Measurements from ENCODE around the gene NLRP9. TPM values are rescaled to one million over a fixed set of nuclear protein-coding genes. Genes with fewer than 3 reads are reported as not detected.
"Not testable (repeated sequence)": the region's sequence is repeated elsewhere in the genome, so short reads cannot be mapped to it uniquely, and the experiment has no call there.

Gene NLRP9
- total and polyA plus RNA-seq, 2 of the 4 experiments (the other 2 are of a cell fraction) = not detected

DNA sequence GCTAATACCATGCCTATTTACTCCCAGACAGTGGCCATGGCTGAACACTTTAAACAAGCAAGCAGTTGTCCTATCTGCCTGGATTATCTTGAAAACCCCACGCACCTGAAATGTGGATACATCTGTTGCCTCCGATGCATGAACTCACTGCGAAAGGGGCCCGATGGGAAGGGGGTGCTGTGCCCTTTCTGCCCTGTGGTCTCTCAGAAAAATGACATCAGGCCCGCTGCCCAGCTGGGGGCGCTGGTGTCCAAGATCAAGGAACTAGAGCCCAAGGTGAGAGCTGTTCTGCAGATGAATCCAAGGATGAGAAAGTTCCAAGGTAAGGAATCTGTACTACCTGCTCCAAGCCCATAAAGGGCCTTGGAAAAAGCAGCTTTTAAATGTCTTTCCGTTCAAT is 39.3 kb upstream of the NLRP9 start:
- no peak overlapping the region for H4K91ac ChIP-seq (ENCODE audit: insufficient read depth, low read depth, low read length)
- TF ChIP-seq, protein P1, sequence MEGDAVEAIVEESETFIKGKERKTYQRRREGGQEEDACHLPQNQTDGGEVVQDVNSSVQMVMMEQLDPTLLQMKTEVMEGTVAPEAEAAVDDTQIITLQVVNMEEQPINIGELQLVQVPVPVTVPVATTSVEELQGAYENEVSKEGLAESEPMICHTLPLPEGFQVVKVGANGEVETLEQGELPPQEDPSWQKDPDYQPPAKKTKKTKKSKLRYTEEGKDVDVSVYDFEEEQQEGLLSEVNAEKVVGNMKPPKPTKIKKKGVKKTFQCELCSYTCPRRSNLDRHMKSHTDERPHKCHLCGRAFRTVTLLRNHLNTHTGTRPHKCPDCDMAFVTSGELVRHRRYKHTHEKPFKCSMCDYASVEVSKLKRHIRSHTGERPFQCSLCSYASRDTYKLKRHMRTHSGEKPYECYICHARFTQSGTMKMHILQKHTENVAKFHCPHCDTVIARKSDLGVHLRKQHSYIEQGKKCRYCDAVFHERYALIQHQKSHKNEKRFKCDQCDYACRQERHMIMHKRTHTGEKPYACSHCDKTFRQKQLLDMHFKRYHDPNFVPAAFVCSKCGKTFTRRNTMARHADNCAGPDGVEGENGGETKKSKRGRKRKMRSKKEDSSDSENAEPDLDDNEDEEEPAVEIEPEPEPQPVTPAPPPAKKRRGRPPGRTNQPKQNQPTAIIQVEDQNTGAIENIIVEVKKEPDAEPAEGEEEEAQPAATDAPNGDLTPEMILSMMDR (conservative IDR thresholded peaks at IDR 0.05; ENCODE audit: low read depth, low read length) = no peak
- TF ChIP-seq CHD1 (IDR thresholded peaks at IDR 0.05; ENCODE audit: low read depth, low read length) (no peak), RAD21 (IDR thresholded peaks at IDR 0.05; ENCODE audit: low read length) (no peak)
- H3K36me3 ChIP-seq (ENCODE audit: control insufficient read depth, insufficient read depth, low read length) = no peaks in the 10 kb centered on the region
- H3K4me2 ChIP-seq (ENCODE audit: low read depth, low read length) = no peak overlapping the region
- H3K27ac ChIP-seq (ENCODE audit: insufficient read depth, low read length) = no peak overlapping the region
- no peak overlapping the region for H3K4ac ChIP-seq (ENCODE audit: low read depth, low read length)
- ATAC-seq (ENCODE audit: low read depth) (no peak), DNase-seq (no peak)
- dilution Hi-C loops (cut with HindIII; ENCODE audit: low sequenced_read_pairs, unreplicated experiment) = no loop called here
- no peak overlapping the region for H3K18ac ChIP-seq (ENCODE audit: low read depth, low read length)
- H2AK9ac ChIP-seq (replicated peaks; ENCODE audit: low read depth, low read length, poor library complexity) = no peak overlapping the region
- intact Hi-C loops (cut with micrococcal nuclease) = no loop called here
- H3K56ac ChIP-seq (ENCODE audit: extremely low read depth, insufficient read depth, low read length) = no peak overlapping the region
- H3K9me1 ChIP-seq (ENCODE audit: insufficient read depth, low read length) = no peaks in the 10 kb centered on the region
- POLR2A ChIA-PET (ENCODE audit: unreplicated experiment) = no interaction called here
- no peak overlapping the region for H2AK5ac ChIP-seq (ENCODE audit: low read depth, low read length)
- H2AFZ ChIP-seq (replicated peaks; ENCODE audit: low read length, poor library complexity) = no peak overlapping the region
- no peak overlapping the region for H4K5ac ChIP-seq (ENCODE audit: low read depth, low read length)
- 33% methylated on average over 6 of the region's 7 CpGs; no CpG with 5 or more reads in 1 of the 2 experiments for WGBS, 2 experiments (ENCODE audit: extremely low coverage in 2 of 2, insufficient read length in 1 of 2)
- H3K23ac ChIP-seq (ENCODE audit: low read depth, low read length) = no peak overlapping the region
- no peaks in the 10 kb centered on the region for H3K27me3 ChIP-seq (ENCODE audit: control insufficient read depth, insufficient read depth, low read length)
- H3K4me3 ChIP-seq (ENCODE audit: insufficient read depth, low read depth, low read length) = no peak overlapping the region
- H3K14ac ChIP-seq (replicated peaks; ENCODE audit: low read depth, low read length) = no peak overlapping the region
- no peak overlapping the region for H2BK5ac ChIP-seq (ENCODE audit: low read depth, low read length, poor library complexity, severe bottlenecking)
- no peak overlapping the region for H2BK15ac ChIP-seq (ENCODE audit: low read depth, low read length)
- no peak overlapping the region for H2BK120ac ChIP-seq (ENCODE audit: low read depth, low read length)
- in situ Hi-C loops (cut with MboI; ENCODE audit: low sequenced_read_pairs) = no loop called here
- H4K20me1 ChIP-seq (ENCODE audit: insufficient read depth, low read length) = no peaks in the 10 kb centered on the region
- H3K4me1 ChIP-seq (ENCODE audit: control insufficient read depth, insufficient read depth, low read length) = no peaks in the 10 kb centered on the region
- peaks cover 15% of the 10 kb centered on the region for H3K9me3 ChIP-seq (ENCODE audit: control insufficient read depth, insufficient read depth, low read length)
- no TSS peak for BruUV-seq (replicated peaks)
- H2BK20ac ChIP-seq (ENCODE audit: low read depth, low read length) = no peak overlapping the region
- no peaks in the 10 kb centered on the region for H3K79me1 ChIP-seq (ENCODE audit: low read depth in 1 of 2, low read length in 2 of 2)
- no peak overlapping the region for H3K9ac ChIP-seq (ENCODE audit: low read depth, low read length)
- CTCF ChIA-PET = interaction anchor here (0.6 kb wide), 1 partner anchor 589 kb away, joined by 3 read pairs; no protein-coding TSS in a partner anchor
- H4K8ac ChIP-seq (ENCODE audit: low read depth in 2 of 2, low read length in 2 of 2) = no peak overlapping the region

DNA sequence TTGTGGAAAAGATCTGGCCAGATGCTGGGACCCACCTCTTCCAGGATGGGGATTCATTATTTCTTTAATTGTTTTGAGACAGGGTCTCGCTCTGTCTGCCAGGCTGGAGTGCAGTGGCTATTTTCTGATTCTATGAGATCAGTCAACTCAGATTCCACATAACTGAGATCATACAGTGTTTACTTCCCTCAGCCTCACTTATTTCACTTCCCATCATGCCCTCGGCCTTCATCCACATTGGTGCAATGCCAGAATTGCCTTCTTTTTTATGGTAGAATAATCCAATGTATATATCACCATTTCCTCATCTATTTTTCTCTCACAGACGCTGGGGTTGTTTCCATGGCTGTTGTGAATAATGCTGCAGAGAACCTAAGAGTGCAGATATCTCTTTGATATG is 31.4 kb upstream of the NLRP9 start:
- H2AFZ ChIP-seq (replicated peaks; ENCODE audit: low read length, poor library complexity); POLR2A ChIA-PET (ENCODE audit: unreplicated experiment); intact Hi-C loops (cut with micrococcal nuclease); H4K5ac ChIP-seq (ENCODE audit: low read depth, low read length); H4K91ac ChIP-seq (ENCODE audit: insufficient read depth, low read depth, low read length); H3K79me1 ChIP-seq (ENCODE audit: low read depth in 1 of 2, low read length in 2 of 2); DNase-seq; H3K9me1 ChIP-seq (ENCODE audit: insufficient read depth, low read length); H3K9ac ChIP-seq (ENCODE audit: low read depth, low read length); H2BK5ac ChIP-seq (ENCODE audit: low read depth, low read length, poor library complexity, severe bottlenecking); H3K14ac ChIP-seq (replicated peaks; ENCODE audit: low read depth, low read length); H3K36me3 ChIP-seq (ENCODE audit: control insufficient read depth, insufficient read depth, low read length); H2BK120ac ChIP-seq (ENCODE audit: low read depth, low read length); BruUV-seq (replicated peaks); H2AK9ac ChIP-seq (replicated peaks; ENCODE audit: low read depth, low read length, poor library complexity); H2AK5ac ChIP-seq (ENCODE audit: low read depth, low read length); H3K56ac ChIP-seq (ENCODE audit: extremely low read depth, insufficient read depth, low read length); H3K4me3 ChIP-seq (ENCODE audit: insufficient read depth, low read depth, low read length); H3K9me3 ChIP-seq (ENCODE audit: control insufficient read depth, insufficient read depth, low read length); ATAC-seq (ENCODE audit: low read depth); H4K20me1 ChIP-seq (ENCODE audit: insufficient read depth, low read length); H3K4ac ChIP-seq (ENCODE audit: low read depth, low read length); H2BK20ac ChIP-seq (ENCODE audit: low read depth, low read length); in situ Hi-C loops (cut with MboI; ENCODE audit: low sequenced_read_pairs); H2BK15ac ChIP-seq (ENCODE audit: low read depth, low read length); H3K27me3 ChIP-seq (ENCODE audit: control insufficient read depth, insufficient read depth, low read length); H3K23ac ChIP-seq (ENCODE audit: low read depth, low read length); CTCF ChIA-PET; dilution Hi-C loops (cut with HindIII; ENCODE audit: low sequenced_read_pairs, unreplicated experiment); H3K27ac ChIP-seq (ENCODE audit: insufficient read depth, low read length); H3K18ac ChIP-seq (ENCODE audit: low read depth, low read length); H3K4me2 ChIP-seq (ENCODE audit: low read depth, low read length); H3K4me1 ChIP-seq (ENCODE audit: control insufficient read depth, insufficient read depth, low read length); H4K8ac ChIP-seq (ENCODE audit: low read depth in 2 of 2, low read length in 2 of 2): not testable (repeated sequence)
- WGBS, 2 experiments (ENCODE audit: extremely low coverage in 2 of 2, insufficient read length in 1 of 2) = no CpG with 5 or more reads among the region's 3 CpGs

Measured in IMR-90 (cell line).